ENCODE results near the gene MICAL3.
"Not testable (repeated sequence)": the region's sequence is repeated elsewhere in the genome, so short reads cannot be mapped to it uniquely, and the experiment has no call there.

Gene MICAL3

DNA sequence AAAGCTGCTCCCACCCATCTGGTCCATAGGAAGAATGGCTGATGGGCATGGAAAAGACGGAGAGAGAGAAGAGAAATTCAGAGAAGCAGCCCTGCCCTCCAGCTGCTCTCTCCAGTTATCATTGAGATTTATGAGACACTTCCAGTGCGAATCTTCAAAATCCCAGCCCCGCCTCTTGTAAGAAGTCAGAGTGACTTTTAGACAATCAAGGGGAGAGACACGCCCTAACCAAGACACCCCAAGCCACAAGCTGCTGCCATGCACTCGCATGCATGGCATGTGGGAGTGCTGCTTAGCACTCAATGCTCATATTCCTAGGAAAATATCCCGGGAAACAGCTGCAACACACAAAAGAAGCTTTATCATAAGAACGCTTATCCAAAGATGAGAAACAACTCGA, 139.5 kb downstream of the MICAL3 start:
- DNase-seq (ENCODE audit: low spot score), result no peak

GRCh38 chr22:17884084-17884483, 140.3 kb downstream of the MICAL3 start:
- DNase-seq (ENCODE audit: low spot score), result no peak

DNA sequence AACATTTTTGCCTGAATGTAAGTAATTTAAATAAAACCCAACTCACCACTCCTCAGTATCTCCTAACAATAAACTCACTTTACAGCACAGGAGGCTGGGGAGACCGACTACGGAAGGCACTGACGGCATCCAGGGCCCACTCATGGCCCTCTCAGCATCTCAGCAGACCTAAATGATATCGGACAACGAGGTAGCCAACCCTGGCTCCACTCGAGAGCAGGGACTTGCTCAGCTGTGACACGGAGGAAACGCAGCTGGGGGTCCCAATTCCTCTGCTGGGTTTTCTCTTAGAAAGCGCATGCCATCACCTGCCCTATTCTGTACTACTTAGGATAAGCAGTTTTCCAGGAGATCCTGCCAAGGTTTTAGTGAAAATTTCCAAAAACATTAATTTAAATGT, 141.0 kb downstream of the MICAL3 start:
- DNase-seq (ENCODE audit: low spot score), result no peak

GRCh38 chr22:17882727-17883126, 141.6 kb downstream of the MICAL3 start:
- DNase-seq (ENCODE audit: low spot score), result no peak

- DNase-seq (ENCODE audit: low spot score), result no peak
Measured at GRCh38 chr22:17882162-17882561, 142.2 kb downstream of the MICAL3 start.

GRCh38 chr22:17881366-17881765, 143.0 kb downstream of the MICAL3 start:
- DNase-seq (ENCODE audit: low spot score), result no peak

- DNase-seq (ENCODE audit: low spot score), result no peak
Measured at GRCh38 chr22:17880468-17880867, 143.9 kb downstream of the MICAL3 start.

DNA sequence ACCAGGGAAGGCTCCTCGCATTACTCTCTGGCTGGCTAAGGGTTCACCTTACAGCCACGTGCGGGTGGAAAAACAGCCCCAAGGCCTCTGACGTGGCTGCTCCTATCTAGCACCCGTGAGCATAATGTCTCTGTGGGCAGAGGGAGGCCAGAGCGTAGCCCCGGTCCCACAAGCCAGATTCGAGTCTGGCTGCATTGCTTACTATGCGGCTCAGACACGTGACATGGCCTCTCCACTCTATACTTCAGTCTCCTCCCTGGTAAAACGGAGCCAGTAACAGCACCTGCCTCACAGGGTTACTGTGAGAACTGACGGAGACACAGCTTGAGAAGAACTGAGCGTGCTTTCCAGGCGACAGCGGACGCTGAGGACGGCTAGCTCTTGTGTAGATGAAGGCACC, 144.3 kb downstream of the MICAL3 start:
- DNase-seq (ENCODE audit: low spot score), result no peak

DNA sequence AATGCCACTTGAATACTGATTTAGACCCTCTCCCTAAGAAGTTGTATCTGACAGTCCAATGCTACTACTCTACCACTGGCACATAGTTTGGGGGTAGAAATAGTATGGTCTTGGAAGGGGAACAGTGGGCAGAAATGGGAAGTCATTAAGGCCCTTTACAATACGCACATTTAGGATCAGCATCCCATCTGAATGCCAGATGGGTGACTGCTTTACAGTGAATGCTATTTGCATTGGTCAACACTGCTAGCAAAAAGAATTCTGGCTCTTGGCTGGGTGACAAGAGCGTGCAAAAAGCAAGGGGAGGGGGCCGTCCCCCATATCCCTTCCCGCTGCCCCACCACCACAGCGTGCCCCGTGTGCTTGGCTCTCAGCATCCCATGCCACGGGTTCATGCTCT, 145.4 kb downstream of the MICAL3 start:
- DNase-seq (ENCODE audit: low spot score), result no peak

- DNase-seq (ENCODE audit: low spot score), result no peak
Measured at GRCh38 chr22:17878186-17878694, 146.1 kb downstream of the MICAL3 start.

DNA sequence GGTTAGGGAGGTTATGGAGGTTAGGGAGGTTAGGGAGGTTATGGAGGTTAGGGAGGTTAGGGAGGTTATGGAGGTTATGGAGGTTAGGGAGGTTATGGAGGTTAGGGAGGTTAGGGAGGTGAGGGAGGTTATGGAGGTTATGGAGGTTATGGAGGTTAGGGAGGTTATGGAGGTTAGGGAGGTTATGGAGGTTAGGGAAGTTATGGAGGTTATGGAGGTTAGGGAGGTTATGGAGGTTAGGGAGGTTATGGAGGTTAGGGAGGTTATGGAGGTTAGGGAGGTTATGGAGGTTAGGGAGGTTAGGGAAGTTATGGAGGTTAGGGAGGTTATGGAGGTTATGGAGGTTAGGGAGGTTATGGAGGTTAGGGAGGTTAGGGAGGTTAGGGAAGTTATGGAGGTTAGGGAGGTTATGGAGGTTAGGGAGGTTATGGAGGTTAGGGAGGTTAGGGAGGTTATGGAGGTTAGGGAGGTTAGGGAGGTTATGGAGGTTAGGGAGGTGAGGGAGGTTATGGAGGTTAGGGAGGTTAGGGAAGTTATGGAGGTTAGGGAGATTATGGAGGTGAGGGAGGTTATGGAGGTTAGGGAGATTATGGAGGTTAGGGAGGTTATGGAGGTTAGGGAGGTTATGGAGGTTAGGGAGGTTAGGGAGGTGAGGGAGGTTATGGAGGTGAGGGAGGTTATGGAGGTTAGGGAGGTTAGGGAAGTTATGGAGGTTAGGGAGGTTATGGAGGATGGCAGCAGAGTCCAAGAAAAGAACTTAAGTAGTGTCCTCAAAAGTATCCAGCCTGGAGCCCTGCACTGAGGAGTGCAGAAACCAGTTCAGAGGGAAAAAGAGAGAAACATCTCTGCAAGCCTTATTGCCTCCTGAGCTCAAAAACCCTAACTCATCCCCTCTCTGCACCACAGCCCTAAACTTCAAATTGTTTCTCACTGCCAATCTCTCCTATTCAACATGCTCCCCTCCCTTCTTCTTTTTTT, 147.2 kb downstream of the MICAL3 start:
- DNase-seq (ENCODE audit: low spot score), result not testable (repeated sequence)

DNA sequence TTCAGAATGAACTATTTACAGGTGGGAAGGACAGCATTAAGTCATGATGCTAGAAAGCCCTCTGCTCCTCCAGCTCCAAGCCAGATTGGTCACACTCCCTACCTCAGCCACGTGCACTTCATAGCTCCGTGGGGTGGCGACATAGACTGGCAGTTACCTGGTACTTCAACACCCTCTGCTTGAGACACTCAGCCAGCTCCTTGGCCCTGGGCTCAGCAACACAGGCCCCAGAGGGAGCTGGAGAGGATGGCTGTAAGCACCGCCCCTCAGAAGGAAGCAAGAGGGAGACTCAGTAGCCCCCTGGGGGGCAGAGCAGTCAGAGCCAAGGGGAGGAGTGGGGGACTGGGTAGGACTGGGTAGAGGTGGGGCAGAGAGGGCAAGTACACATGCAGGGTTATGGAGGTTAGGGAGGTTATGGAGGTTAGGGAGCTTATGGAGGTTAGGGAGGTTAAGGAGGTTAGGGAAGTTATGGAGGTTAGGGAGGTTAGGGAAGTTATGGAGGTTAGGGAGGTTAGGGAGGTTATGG, 148.0 kb downstream of the MICAL3 start:
- DNase-seq (ENCODE audit: low spot score), result peak; percentile 20

GRCh38 chr22:17875631-17876030, 148.7 kb downstream of the MICAL3 start:
- no peak for DNase-seq (ENCODE audit: low spot score)

GRCh38 chr22:17875156-17875555, 149.2 kb downstream of the MICAL3 start:
- DNase-seq (ENCODE audit: low spot score), result no peak

GRCh38 chr22:17874231-17874905, 150.0 kb downstream of the MICAL3 start:
- no peak for DNase-seq (ENCODE audit: low spot score)

GRCh38 chr22:17873804-17874203, 150.6 kb downstream of the MICAL3 start:
- DNase-seq (ENCODE audit: low spot score), result no peak

DNA sequence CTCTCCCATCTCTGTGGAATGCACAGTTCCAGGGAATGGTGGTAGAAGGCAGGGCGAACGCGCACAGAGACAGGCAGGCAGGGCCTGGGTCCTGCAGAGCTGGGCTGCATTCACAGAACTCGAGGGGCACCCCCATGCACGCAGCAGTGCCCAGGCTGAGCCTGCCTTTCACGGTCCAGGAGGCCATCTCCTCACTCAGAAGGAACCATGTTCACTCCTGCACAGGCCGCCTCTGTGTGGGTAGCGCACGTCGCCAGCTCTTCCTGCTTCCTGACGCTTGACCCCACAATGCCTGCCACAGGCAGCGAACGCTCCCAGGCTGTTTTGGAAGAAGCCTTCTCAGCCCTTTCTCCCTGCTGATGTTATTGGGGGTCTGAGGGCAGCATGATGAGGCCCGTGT, 151.2 kb downstream of the MICAL3 start:
- DNase-seq (ENCODE audit: low spot score), result no peak

- DNase-seq (ENCODE audit: low spot score), result no peak
Measured at GRCh38 chr22:17872471-17872870, 151.9 kb downstream of the MICAL3 start.

GRCh38 chr22:17871726-17872458, 152.5 kb downstream of the MICAL3 start:
- no peak for DNase-seq (ENCODE audit: low spot score)

DNA sequence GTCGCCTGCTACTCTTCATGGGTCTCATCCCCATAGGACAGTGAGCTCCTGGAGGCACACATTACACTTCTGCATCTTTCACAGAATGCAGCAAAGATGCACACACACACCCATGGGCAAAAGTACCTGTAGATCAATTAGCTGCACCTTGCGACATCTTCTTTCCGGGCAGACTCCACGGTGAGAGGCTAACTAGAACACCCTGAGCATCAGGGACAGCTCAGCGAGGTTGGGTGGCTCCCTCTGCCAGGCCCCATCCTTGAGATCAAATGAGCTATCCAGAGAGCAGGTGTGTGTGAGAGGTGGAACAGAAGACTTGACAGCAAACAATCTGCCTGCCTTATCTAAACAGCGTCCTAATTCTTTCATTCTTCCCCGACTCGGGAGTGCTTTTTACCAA, 154.0 kb downstream of the MICAL3 start:
- DNase-seq (ENCODE audit: low spot score), result no peak

- DNase-seq (ENCODE audit: low spot score), result no peak
Measured at GRCh38 chr22:17869285-17870096, 154.9 kb downstream of the MICAL3 start.
